ENCODE data around the gene PPARD. TPM values are rescaled to one million over a fixed set of nuclear protein-coding genes. Genes with fewer than 3 reads are reported as not detected.

PPARD gene
- total RNA-seq = 5.2 and 10.8 TPM in 2 replicates

GRCh38 chr6:35342258-35343091 is at the start of gene PPARD:
Gene PPARD, plus strand, starts transcription at chr6:35342558. Its CDS starts 68,530 bp downstream, at chr6:35411088.

GRCh38 chr6:35297601-35298481 is 44.5 kb upstream of the PPARD start, which contains the start of gene DEF6:
Gene DEF6, plus strand, starts transcription at chr6:35297818. Its CDS starts 39 bp downstream, at chr6:35297857.

GRCh38 chr6:35452183-35453090 is 110.1 kb downstream of the PPARD start, which contains the start of gene FANCE:
Gene FANCE, plus strand, starts transcription at chr6:35452338. Its CDS starts 208 bp downstream, at chr6:35452546.

GRCh38 chr6:35468181-35468979 is 126.0 kb downstream of the PPARD start, which contains the start of gene RPL10A:
Gene RPL10A, plus strand, starts transcription at chr6:35468401. Its CDS starts 34 bp downstream, at chr6:35468435.

Small RNA genes within 50 kb of the gene (small RNA-seq; reads per million reads assigned to genes)
- gene MIR7111 = 0.32 reads per million, percentile 11 among the genes with 10 or more reads in this experiment

Other genes starting within 250 kb of the PPARD start
- gene TCP11, start 201.2 kb upstream of the PPARD start, total RNA-seq = 0.33 TPM in 1 of 2 replicates, not detected in the other
- gene SCUBE3, start 128.6 kb upstream of the PPARD start, total RNA-seq = 1.3 and 1.7 TPM in 2 replicates
- 22.3 and 24.8 TPM in 2 replicates for gene ZNF76, start 82.8 kb upstream of the PPARD start, total RNA-seq
- 0.96 and 0.98 TPM in 2 replicates for gene DEF6, start 44.7 kb upstream of the PPARD start, total RNA-seq
- gene FANCE, start 109.8 kb downstream of the PPARD start, total RNA-seq = 6.8 and 7.2 TPM in 2 replicates
- gene RPL10A, start 125.8 kb downstream of the PPARD start, total RNA-seq = 1,178 and 1,675 TPM in 2 replicates
- gene TEAD3, start 154.5 kb downstream of the PPARD start, total RNA-seq = 0.19 and 0.33 TPM in 2 replicates
- gene TULP1, start 170.3 kb downstream of the PPARD start, total RNA-seq = not detected in 2 replicates